GM12875 (cell line): ENCODE measurements around the gene DTX1.

Experiments used
- H3K4me3 ChIP-seq: one replicate; pipeline ENCODE4 v1.5.1; 2011; ENCODE audit warnings: low read depth, low read length, control low read depth
- CTCF ChIP-seq: IDR thresholded peaks from 2 replicates; pipeline ENCODE4 v1.5.1; 2011; ENCODE audit warnings: low read depth, mild to moderate bottlenecking, control low read depth, inconsistent platforms, low read length, moderate library complexity, borderline replicate concordance; ENCODE audit not compliant: insufficient read depth

Gene DTX1

GRCh38 chr12:113088971-113089756 is 32.6 kb downstream of the DTX1 start:
- no peak for TF ChIP-seq CTCF
- H3K4me3 ChIP-seq: no peak overlapping the region

GRCh38 chr12:113089839-113090238 is 33.3 kb downstream of the DTX1 start:
- no peak for TF ChIP-seq CTCF
- no peak overlapping the region for H3K4me3 ChIP-seq

GRCh38 chr12:113090740-113091139 is 34.2 kb downstream of the DTX1 start:
- no peak for TF ChIP-seq CTCF
- no peak overlapping the region for H3K4me3 ChIP-seq

GRCh38 chr12:113091506-113091905 is 35.0 kb downstream of the DTX1 start:
- no peak overlapping the region for H3K4me3 ChIP-seq
- TF ChIP-seq CTCF: no peak

GRCh38 chr12:113092607-113093408 is 36.3 kb downstream of the DTX1 start:
- H3K4me3 ChIP-seq: no peak overlapping the region

GRCh38 chr12:113093409-113094101 is 37.0 kb downstream of the DTX1 start:
- no peak overlapping the region for H3K4me3 ChIP-seq
- no peak for TF ChIP-seq CTCF

More at GRCh38 chr12:113092607-113093408, 36.3 kb downstream of the DTX1 start:
- TF ChIP-seq CTCF: peak; percentile 42
